ENCODE data around the gene MAD1L1.
"Not testable (repeated sequence)": the region's sequence is repeated elsewhere in the genome, so short reads cannot be mapped to it uniquely, and the experiment has no call there.

MAD1L1 gene

GRCh38 chr7:1981201-1981877 lies 251.4 kb downstream of the MAD1L1 start:
- no peaks in the 10 kb centered on the region for H3K9me3 ChIP-seq (ENCODE audit: control insufficient read depth in 2 of 2, low read length in 2 of 2)
- H3K36me3 ChIP-seq (ENCODE audit: control insufficient read depth in 2 of 2, insufficient read depth in 2 of 2, low read length in 2 of 2), result peaks cover 0 to 3% of the 10 kb centered on the region in 2 donors
- no peaks in the 10 kb centered on the region for H3K4me1 ChIP-seq (ENCODE audit: control insufficient read depth in 2 of 2, insufficient read depth in 2 of 2, low read length in 2 of 2)
- H3K4me3 ChIP-seq (ENCODE audit: low read length in 2 of 2), result no peak overlapping the region
- no peaks in the 10 kb centered on the region for H3K27me3 ChIP-seq (ENCODE audit: control insufficient read depth in 2 of 2, insufficient read depth in 2 of 2, low read length in 2 of 2)
- no peak overlapping the region for H3K9ac ChIP-seq (ENCODE audit: low read depth in 1 of 2, low read length in 2 of 2)
- H3K27ac ChIP-seq (ENCODE audit: low read depth in 2 of 2, low read length in 2 of 2), result no peak overlapping the region

DNA sequence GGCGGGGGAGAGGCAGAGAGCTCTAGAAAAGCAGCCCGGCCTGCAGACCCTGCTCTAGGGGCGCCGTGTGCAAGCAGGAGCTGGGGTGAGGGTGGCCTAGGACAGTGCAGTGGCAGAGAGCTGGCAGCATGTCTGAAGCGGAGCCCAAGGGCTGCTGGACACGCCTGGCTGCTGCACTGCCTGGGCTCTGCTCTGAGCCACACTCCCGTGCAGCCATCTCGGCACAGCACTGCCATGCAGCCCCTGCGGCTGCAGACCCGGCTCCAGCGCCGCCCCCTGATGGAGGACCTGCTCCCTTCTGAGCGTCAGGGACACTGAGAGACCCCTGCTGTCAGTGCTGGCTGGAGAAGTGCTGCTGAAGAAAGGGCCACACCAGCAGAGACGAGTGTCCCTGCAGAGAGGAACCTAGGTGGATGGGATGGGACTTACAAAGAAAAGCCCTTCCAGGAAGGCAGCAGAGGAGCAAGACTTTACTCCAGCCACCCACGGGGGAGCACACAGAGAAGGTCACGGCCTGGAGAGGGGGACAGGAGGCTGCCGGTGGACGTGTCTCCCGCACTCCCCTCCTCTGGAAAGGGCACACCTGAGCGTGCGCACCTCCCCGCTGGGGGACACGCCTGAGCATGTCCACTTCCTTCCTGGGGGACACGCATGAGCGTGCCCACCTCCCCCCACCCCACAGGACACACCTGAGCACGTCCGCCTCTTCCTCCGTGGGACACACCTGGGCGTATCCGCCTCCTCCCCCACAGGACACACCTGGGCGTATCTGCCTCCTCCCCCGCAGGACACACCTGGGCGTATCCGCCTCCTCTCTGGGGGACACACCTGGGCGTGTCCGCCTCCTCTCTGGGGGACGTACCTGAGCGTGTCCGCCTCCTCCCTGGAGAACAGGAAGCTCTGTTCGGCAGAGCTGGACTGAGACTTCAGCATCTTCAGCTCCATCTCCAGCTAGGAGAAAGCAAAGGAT lies 252.9 kb downstream of the MAD1L1 start:
- Histone ChIP-seq H3K4me1 (ENCODE audit: control insufficient read depth in 2 of 2, insufficient read depth in 2 of 2, low read length in 2 of 2) (peaks cover 0 to 4% of the 10 kb centered on the region in 2 donors), H3K9ac (ENCODE audit: low read depth in 1 of 2, low read length in 2 of 2) (no peak overlapping the region), H3K4me3 (ENCODE audit: low read length in 2 of 2) (no peak overlapping the region), H3K36me3 (ENCODE audit: control insufficient read depth in 2 of 2, insufficient read depth in 2 of 2, low read length in 2 of 2) (peaks cover 2 to 3% of the 10 kb centered on the region in 2 donors), H3K9me3 (ENCODE audit: control insufficient read depth in 2 of 2, low read length in 2 of 2) (no peaks in the 10 kb centered on the region), H3K27me3 (ENCODE audit: control insufficient read depth in 2 of 2, insufficient read depth in 2 of 2, low read length in 2 of 2) (no peaks in the 10 kb centered on the region), H3K27ac (ENCODE audit: low read depth in 2 of 2, low read length in 2 of 2) (no peak overlapping the region)

DNA sequence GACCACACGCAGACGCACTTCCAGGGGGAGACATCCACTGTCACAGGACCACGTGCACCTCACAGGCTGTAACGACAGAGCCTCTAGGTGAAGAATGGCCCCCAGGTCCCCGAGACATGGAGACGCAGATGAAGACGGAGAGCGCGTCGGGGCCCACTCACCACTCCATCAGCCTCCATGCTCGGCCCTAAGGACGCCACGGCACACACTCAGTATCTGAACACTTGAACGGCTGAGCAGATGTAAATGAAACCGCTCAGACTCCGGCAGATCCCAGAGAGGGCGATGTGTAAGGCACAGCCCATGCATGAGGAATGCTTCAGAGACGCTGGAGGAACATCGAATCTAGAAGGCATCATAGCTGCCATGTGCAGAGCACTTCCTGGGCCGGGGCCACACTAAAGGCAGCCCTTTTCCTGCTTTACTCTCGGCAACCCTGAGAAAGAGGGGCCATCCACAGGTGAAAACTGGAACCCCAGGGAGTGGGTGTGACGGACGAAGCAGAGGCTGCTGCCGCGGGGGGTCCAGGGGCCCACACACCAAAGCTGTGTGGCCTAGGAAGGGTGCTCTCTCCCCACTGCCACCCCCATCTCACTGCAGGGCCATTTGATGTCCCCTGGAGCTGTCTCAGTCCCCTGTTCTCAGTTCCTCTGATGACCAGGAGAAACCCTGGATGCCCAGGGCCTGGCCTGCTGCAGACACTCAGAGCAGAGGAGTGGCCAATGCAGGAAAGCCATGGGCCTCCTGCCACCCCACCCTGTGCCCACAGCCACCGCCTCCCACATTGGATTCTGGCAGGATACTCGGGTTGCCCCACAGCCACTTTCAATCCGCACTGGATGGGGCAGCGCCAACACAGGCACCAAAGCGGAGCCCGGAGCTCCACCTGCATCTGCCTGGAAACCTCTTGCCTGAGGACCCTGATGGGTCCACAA lies 253.8 kb downstream of the MAD1L1 start:
- Histone ChIP-seq H3K4me1 (ENCODE audit: control insufficient read depth in 2 of 2, insufficient read depth in 2 of 2, low read length in 2 of 2) (peaks cover 0 to 5% of the 10 kb centered on the region in 2 donors), H3K9ac (ENCODE audit: low read depth in 1 of 2, low read length in 2 of 2) (no peak overlapping the region), H3K4me3 (ENCODE audit: low read length in 2 of 2) (no peak overlapping the region), H3K36me3 (ENCODE audit: control insufficient read depth in 2 of 2, insufficient read depth in 2 of 2, low read length in 2 of 2) (peaks cover 2 to 3% of the 10 kb centered on the region in 2 donors), H3K27ac (ENCODE audit: low read depth in 2 of 2, low read length in 2 of 2) (no peak overlapping the region), H3K27me3 (ENCODE audit: control insufficient read depth in 2 of 2, insufficient read depth in 2 of 2, low read length in 2 of 2) (no peaks in the 10 kb centered on the region), H3K9me3 (ENCODE audit: control insufficient read depth in 2 of 2, low read length in 2 of 2) (no peaks in the 10 kb centered on the region)

GRCh38 chr7:1977876-1978441 lies 254.8 kb downstream of the MAD1L1 start:
- Histone ChIP-seq H3K9me3 (ENCODE audit: control insufficient read depth in 2 of 2, low read length in 2 of 2) (no peaks in the 10 kb centered on the region), H3K4me1 (ENCODE audit: control insufficient read depth in 2 of 2, insufficient read depth in 2 of 2, low read length in 2 of 2) (peaks cover 0 to 5% of the 10 kb centered on the region in 2 donors), H3K4me3 (ENCODE audit: low read length in 2 of 2) (no peak overlapping the region), H3K36me3 (ENCODE audit: control insufficient read depth in 2 of 2, insufficient read depth in 2 of 2, low read length in 2 of 2) (peaks cover 2 to 3% of the 10 kb centered on the region in 2 donors), H3K9ac (ENCODE audit: low read depth in 1 of 2, low read length in 2 of 2) (no peak overlapping the region), H3K27me3 (ENCODE audit: control insufficient read depth in 2 of 2, insufficient read depth in 2 of 2, low read length in 2 of 2) (no peaks in the 10 kb centered on the region), H3K27ac (ENCODE audit: low read depth in 2 of 2, low read length in 2 of 2) (no peak overlapping the region)

- peaks cover 0 to 5% of the 10 kb centered on the region in 2 donors for H3K4me1 ChIP-seq (ENCODE audit: control insufficient read depth in 2 of 2, insufficient read depth in 2 of 2, low read length in 2 of 2)
- H3K27ac ChIP-seq (ENCODE audit: low read depth in 2 of 2, low read length in 2 of 2), result no peak overlapping the region
- H3K27me3 ChIP-seq (ENCODE audit: control insufficient read depth in 2 of 2, insufficient read depth in 2 of 2, low read length in 2 of 2), result no peaks in the 10 kb centered on the region
- no peaks in the 10 kb centered on the region for H3K9me3 ChIP-seq (ENCODE audit: control insufficient read depth in 2 of 2, low read length in 2 of 2)
- no peak overlapping the region for H3K9ac ChIP-seq (ENCODE audit: low read depth in 1 of 2, low read length in 2 of 2)
- peaks cover 2 to 3% of the 10 kb centered on the region in 2 donors for H3K36me3 ChIP-seq (ENCODE audit: control insufficient read depth in 2 of 2, insufficient read depth in 2 of 2, low read length in 2 of 2)
- no peak overlapping the region for H3K4me3 ChIP-seq (ENCODE audit: low read length in 2 of 2)
Observed at GRCh38 chr7:1977059-1977875, 255.5 kb downstream of the MAD1L1 start.

DNA sequence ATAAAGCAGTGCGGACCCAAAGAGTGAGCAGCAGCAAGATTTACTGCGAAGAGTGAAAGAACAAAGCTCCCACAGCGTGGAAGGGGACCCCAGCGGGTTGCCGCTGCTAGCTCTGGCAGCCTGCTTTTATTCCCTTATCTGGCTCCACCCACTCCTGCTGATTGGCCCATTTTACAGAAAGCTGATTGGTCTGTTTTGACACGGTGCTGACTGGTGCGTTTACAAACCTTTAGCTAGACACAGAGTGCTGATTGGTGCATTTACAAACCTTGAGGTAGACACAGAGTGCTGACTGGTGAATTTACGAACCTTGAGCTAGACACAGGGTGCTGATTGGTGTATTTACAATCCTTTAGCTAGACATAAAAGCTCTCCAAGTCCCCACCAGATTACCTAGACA lies 256.2 kb downstream of the MAD1L1 start:
- not testable (repeated sequence) for H3K4me1 ChIP-seq (ENCODE audit: control insufficient read depth in 2 of 2, insufficient read depth in 2 of 2, low read length in 2 of 2); H3K9me3 ChIP-seq (ENCODE audit: control insufficient read depth in 2 of 2, low read length in 2 of 2); H3K27me3 ChIP-seq (ENCODE audit: control insufficient read depth in 2 of 2, insufficient read depth in 2 of 2, low read length in 2 of 2); H3K27ac ChIP-seq (ENCODE audit: low read depth in 2 of 2, low read length in 2 of 2); H3K4me3 ChIP-seq (ENCODE audit: low read length in 2 of 2); H3K36me3 ChIP-seq (ENCODE audit: control insufficient read depth in 2 of 2, insufficient read depth in 2 of 2, low read length in 2 of 2); H3K9ac ChIP-seq (ENCODE audit: low read depth in 1 of 2, low read length in 2 of 2)

- peaks cover 0 to 5% of the 10 kb centered on the region in 2 donors for H3K4me1 ChIP-seq (ENCODE audit: control insufficient read depth in 2 of 2, insufficient read depth in 2 of 2, low read length in 2 of 2)
- H3K9ac ChIP-seq (ENCODE audit: low read depth in 1 of 2, low read length in 2 of 2), result no peak overlapping the region
- H3K4me3 ChIP-seq (ENCODE audit: low read length in 2 of 2), result no peak overlapping the region
- H3K27ac ChIP-seq (ENCODE audit: low read depth in 2 of 2, low read length in 2 of 2), result no peak overlapping the region
- no peaks in the 10 kb centered on the region for H3K27me3 ChIP-seq (ENCODE audit: control insufficient read depth in 2 of 2, insufficient read depth in 2 of 2, low read length in 2 of 2)
- no peaks in the 10 kb centered on the region for H3K9me3 ChIP-seq (ENCODE audit: control insufficient read depth in 2 of 2, low read length in 2 of 2)
- peaks cover 2 to 3% of the 10 kb centered on the region in 2 donors for H3K36me3 ChIP-seq (ENCODE audit: control insufficient read depth in 2 of 2, insufficient read depth in 2 of 2, low read length in 2 of 2)
Observed at GRCh38 chr7:1975581-1975980, 257.2 kb downstream of the MAD1L1 start.

GRCh38 chr7:1975179-1975578 lies 257.6 kb downstream of the MAD1L1 start:
- Histone ChIP-seq H3K4me1 (ENCODE audit: control insufficient read depth in 2 of 2, insufficient read depth in 2 of 2, low read length in 2 of 2) (peaks cover 0 to 5% of the 10 kb centered on the region in 2 donors), H3K9me3 (ENCODE audit: control insufficient read depth in 2 of 2, low read length in 2 of 2) (no peaks in the 10 kb centered on the region), H3K9ac (ENCODE audit: low read depth in 1 of 2, low read length in 2 of 2) (no peak overlapping the region), H3K4me3 (ENCODE audit: low read length in 2 of 2) (no peak overlapping the region), H3K27me3 (ENCODE audit: control insufficient read depth in 2 of 2, insufficient read depth in 2 of 2, low read length in 2 of 2) (no peaks in the 10 kb centered on the region), H3K27ac (ENCODE audit: low read depth in 2 of 2, low read length in 2 of 2) (no peak overlapping the region), H3K36me3 (ENCODE audit: control insufficient read depth in 2 of 2, insufficient read depth in 2 of 2, low read length in 2 of 2) (peaks cover 2 to 3% of the 10 kb centered on the region in 2 donors)

Measured in mucosa of rectum (tissue), 2 donors.